ENCODE measurements around the gene CEPT1. TPM values are rescaled to one million over a fixed set of nuclear protein-coding genes. Genes with fewer than 3 reads are reported as not detected.
A peak's percentile ranks its signal among the peaks of the same experiment; 100 is the strongest.

The CEPT1 gene
- total and polyA plus RNA-seq, 9 of the 15 experiments (the other 6 are each of a cell fraction or from before 2014, with no cell fraction given), result 24.4 to 72.6 (median 42.4) TPM

- TF ChIP-seq TFAP4 (CRISPR knock-in tag; IDR thresholded peaks at IDR 0.05; ENCODE audit: borderline replicate concordance), result no peak
- no peak for TF ChIP-seq KDM1A (IDR thresholded peaks at IDR 0.05)
Measured at GRCh38 chr1:111211921-111212320, 71.9 kb downstream of the CEPT1 start (continued).

GRCh38 chr1:111212634-111213335 is 72.8 kb downstream of the CEPT1 start:
- H4K20me1 ChIP-seq (replicated peaks; ENCODE audit: control insufficient read depth, insufficient read depth, low read length), result no peaks in the 10 kb centered on the region
- no peaks in the 10 kb centered on the region for H3K36me3 ChIP-seq (ENCODE audit: control insufficient read depth, insufficient read depth, low read length)
- H3K27me3 ChIP-seq (ENCODE audit: control insufficient read depth in 2 of 2, insufficient read depth in 2 of 2, low read length in 2 of 2), result peaks cover 0 to 5% of the 10 kb centered on the region in 2 experiments; a peak in 1 of 5 replicates
- no peak overlapping the region for H3K9ac ChIP-seq (ENCODE audit: insufficient read depth in 1 of 2, low read depth in 2 of 2, low read length in 2 of 2)
- H2AFZ ChIP-seq (ENCODE audit: low read depth, low read length), result no peak overlapping the region
- peaks cover 0 to 10% of the 10 kb centered on the region in 2 experiments; a peak in 2 of 5 replicates for H3K4me1 ChIP-seq (replicated peaks in 1 of 2; ENCODE audit: control insufficient read depth in 2 of 2, insufficient read depth in 2 of 2, low read length in 2 of 2)
- FAIRE-seq, result no peak
- ChIA-PET POLR2A (no interaction called here), CTCF (ENCODE audit: low intra/inter-chr PET ratio) (no interaction called here)
- in situ Hi-C loops (cut with MboI), result no loop called here
- no peaks in the 10 kb centered on the region for H3K9me1 ChIP-seq (ENCODE audit: control insufficient read depth, insufficient read depth, low read length)
- 13% methylated on average over 5 of the region's 5 CpGs for WGBS (ENCODE audit: insufficient coverage, low coverage, missing lambda C conversion rate)
- no TSS peak for BruUV-seq (replicated peaks)
- no peaks in the 10 kb centered on the region for H3K79me2 ChIP-seq (ENCODE audit: control insufficient read depth, insufficient read depth, low read length)
- no peaks in the 10 kb centered on the region for H3K9me3 ChIP-seq (replicated peaks; ENCODE audit: control insufficient read depth, insufficient read depth, low read depth, low read length)
- intact Hi-C loops (cut with micrococcal nuclease), result loop anchor here (10.0 kb wide), 1 partner anchor 452 kb away; no protein-coding TSS in a partner anchor
- no peak overlapping the region for H3K27ac ChIP-seq (ENCODE audit: extremely low read depth, low read depth, low read length)
- no peak overlapping the region for H3K4me3 ChIP-seq
- H3K4me2 ChIP-seq (ENCODE audit: insufficient read depth, low read length), result no peak overlapping the region
- DNase-seq (ENCODE audit: extremely low read depth in 1 of 4, low spot score in 3 of 4), result no peak
- ATAC-seq, result peak; percentile 28; the same call in 2 of the 3 replicates
- TF ChIP-seq POLR2G (IDR thresholded peaks at IDR 0.05; ENCODE audit: low read depth, low read length), result no peak
- peak; percentile 71; the same call in 1 of the 2 replicates for TF ChIP-seq VEZF1 (CRISPR knock-in tag; IDR thresholded peaks at IDR 0.05)
- TF ChIP-seq MEF2D (tag; conservative IDR thresholded peaks at IDR 0.05; ENCODE audit: low read depth), result peak; percentile 61; the same call in 1 of the 2 replicates
- TF ChIP-seq EGR1 (conservative IDR thresholded peaks at IDR 0.05), result peak; percentile 51
- TF ChIP-seq CREM (IDR thresholded peaks at IDR 0.05; ENCODE audit: low read depth), result no peak
- peak; percentile 46; the same call in 1 of the 2 replicates for TF ChIP-seq REST (IDR thresholded peaks at IDR 0.05; ENCODE audit: borderline replicate concordance)
- no peak for TF ChIP-seq REST (CRISPR knock-in tag; IDR thresholded peaks at IDR 0.05; ENCODE audit: low read depth)

Measured in K562 (cell line).